Measurements from ENCODE around the gene FAM20C. TPM values are rescaled to one million over a fixed set of nuclear protein-coding genes. Genes with fewer than 3 reads are reported as not detected.

FAM20C gene
- total RNA-seq (2022) (34.0 and 37.6 TPM in 2 replicates), Bru-seq, nascent RNA (percentile 54 among the genes with signal in this experiment), BruChase-seq, experiment 1, labeled RNA remaining after a 2-hour chase (percentile 57 among the genes with signal in this experiment), BruChase-seq, experiment 2, labeled RNA remaining after a 6-hour chase (percentile 67 among the genes with signal in this experiment)
- long read RNA-seq, transcript FAM20C-201 (10 exons, 2,751 nt) = major isoform, 11 of 20 reads
- long read RNA-seq, partial matches to known transcripts = 5 of 20 reads
- long read RNA-seq, other reads (novel, unspliced or antisense) = 4 of 20 reads

- Mint-ChIP-seq H3K27me3 (ENCODE audit: insufficient read depth, unreplicated experiment) (no peaks in the 10 kb centered on the region), H3K36me3 (ENCODE audit: insufficient read depth, unreplicated experiment) (no peaks in the 10 kb centered on the region), H3K4me3 (ENCODE audit: unreplicated experiment) (peak within 1 kb of the TSS; percentile 77), H3K27ac (ENCODE audit: unreplicated experiment) (no peak within 1 kb of the TSS), H3K9me3 (ENCODE audit: unreplicated experiment) (no peaks in the 10 kb centered on the region), H3K4me1 (ENCODE audit: low read depth, unreplicated experiment) (peaks cover 16% of the 10 kb centered on the region)
- CTCF ChIA-PET = interaction anchor here (0.6 to 1.0 kb wide), 3 partner anchors 8 to 21 kb away, joined by 3 to 5 read pairs (median 3); no protein-coding TSS in a partner anchor
- Histone ChIP-seq H3K4me3 (ENCODE audit: low read depth, low read length) (peak within 1 kb of the TSS; percentile 79), H3K4me1 (peaks cover 16% of the 10 kb centered on the region), H3K9me3 (no peaks in the 10 kb centered on the region), H3K36me3 (ENCODE audit: control insufficient read depth, insufficient read depth, low read length) (peaks cover 3% of the 10 kb centered on the region), H3K27me3 (replicated peaks; ENCODE audit: control insufficient read depth, insufficient read depth, low read length) (no peaks in the 10 kb centered on the region)
- intact Hi-C loops (cut with micrococcal nuclease; ENCODE audit: unreplicated experiment) = loop anchor here (1.0 kb wide), 1 partner anchor 43 kb away; no protein-coding TSS in a partner anchor
- no TSS peak for BruUV-seq (replicated peaks)
- DNase-seq = peak; percentile 63 to 80
- POLR2A ChIA-PET = interaction anchor here (0.6 to 1.0 kb wide), 3 partner anchors 14 to 193 kb away, joined by 5 to 8 read pairs (median 6); no protein-coding TSS in a partner anchor
- TF ChIP-seq, protein P1, sequence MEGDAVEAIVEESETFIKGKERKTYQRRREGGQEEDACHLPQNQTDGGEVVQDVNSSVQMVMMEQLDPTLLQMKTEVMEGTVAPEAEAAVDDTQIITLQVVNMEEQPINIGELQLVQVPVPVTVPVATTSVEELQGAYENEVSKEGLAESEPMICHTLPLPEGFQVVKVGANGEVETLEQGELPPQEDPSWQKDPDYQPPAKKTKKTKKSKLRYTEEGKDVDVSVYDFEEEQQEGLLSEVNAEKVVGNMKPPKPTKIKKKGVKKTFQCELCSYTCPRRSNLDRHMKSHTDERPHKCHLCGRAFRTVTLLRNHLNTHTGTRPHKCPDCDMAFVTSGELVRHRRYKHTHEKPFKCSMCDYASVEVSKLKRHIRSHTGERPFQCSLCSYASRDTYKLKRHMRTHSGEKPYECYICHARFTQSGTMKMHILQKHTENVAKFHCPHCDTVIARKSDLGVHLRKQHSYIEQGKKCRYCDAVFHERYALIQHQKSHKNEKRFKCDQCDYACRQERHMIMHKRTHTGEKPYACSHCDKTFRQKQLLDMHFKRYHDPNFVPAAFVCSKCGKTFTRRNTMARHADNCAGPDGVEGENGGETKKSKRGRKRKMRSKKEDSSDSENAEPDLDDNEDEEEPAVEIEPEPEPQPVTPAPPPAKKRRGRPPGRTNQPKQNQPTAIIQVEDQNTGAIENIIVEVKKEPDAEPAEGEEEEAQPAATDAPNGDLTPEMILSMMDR (IDR thresholded peaks at IDR 0.05; ENCODE audit: insufficient read depth in 1 of 2, low read depth in 1 of 2, low read length in 1 of 2, severe bottlenecking in 1 of 2, unreplicated experiment in 1 of 2) = no peak
These were observed at the start of gene FAM20C for GRCh38 chr7:191981-192649. Gene FAM20C, plus strand, starts transcription at chr7:192571. Its CDS starts 629 bp downstream, at chr7:193200.

DNA sequence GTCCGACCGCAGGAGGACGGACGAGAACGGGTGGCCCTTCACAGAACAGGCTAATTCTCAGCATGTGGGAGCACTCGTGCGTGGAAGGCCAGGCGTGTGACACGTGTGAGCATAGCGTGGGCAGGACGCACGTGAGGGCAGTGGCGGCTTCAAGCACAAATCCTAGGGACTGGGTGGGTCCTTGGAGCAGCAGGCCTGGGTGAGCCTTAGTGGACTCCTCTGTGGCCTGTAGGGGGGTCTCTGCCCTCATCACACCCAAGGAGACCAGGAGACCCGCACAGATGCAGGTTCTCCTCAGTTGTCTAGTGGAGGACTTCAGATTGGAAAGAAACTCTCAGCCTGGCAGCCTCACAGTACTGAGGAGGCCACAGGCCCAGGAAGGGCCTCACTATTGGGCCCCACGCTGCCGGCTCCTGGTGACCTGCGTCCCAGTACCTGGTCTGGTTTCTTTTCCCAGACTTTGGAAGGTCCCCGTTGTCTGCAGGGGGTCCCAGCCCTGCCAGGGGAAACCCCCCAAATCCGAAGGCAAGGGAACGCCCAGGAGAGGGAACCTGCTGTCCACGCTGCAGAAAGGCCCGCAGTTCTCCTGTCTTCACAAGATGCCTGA, 49.1 kb upstream of the FAM20C start:
- intact Hi-C loops (cut with micrococcal nuclease; ENCODE audit: unreplicated experiment) = no loop called here
- Mint-ChIP-seq H3K4me1 (ENCODE audit: low read depth, unreplicated experiment) (no peaks in the 10 kb centered on the region), H3K27me3 (ENCODE audit: insufficient read depth, unreplicated experiment) (peaks cover 4% of the 10 kb centered on the region), H3K4me3 (ENCODE audit: unreplicated experiment) (no peak overlapping the region), H3K9me3 (ENCODE audit: unreplicated experiment) (no peaks in the 10 kb centered on the region), H3K27ac (ENCODE audit: unreplicated experiment) (no peak overlapping the region), H3K36me3 (ENCODE audit: insufficient read depth, unreplicated experiment) (no peaks in the 10 kb centered on the region)
- Histone ChIP-seq H3K9me3 (no peaks in the 10 kb centered on the region), H3K4me3 (ENCODE audit: low read depth, low read length) (no peak overlapping the region), H3K36me3 (ENCODE audit: control insufficient read depth, insufficient read depth, low read length) (no peaks in the 10 kb centered on the region), H3K4me1 (no peaks in the 10 kb centered on the region), H3K27me3 (replicated peaks; ENCODE audit: control insufficient read depth, insufficient read depth, low read length) (no peaks in the 10 kb centered on the region)
- ChIA-PET CTCF (no interaction called here), POLR2A (no interaction called here)
- BruUV-seq (replicated peaks) = no TSS peak
- TF ChIP-seq, protein P1 (IDR thresholded peaks at IDR 0.05; ENCODE audit: insufficient read depth in 1 of 2, low read depth in 1 of 2, low read length in 1 of 2, severe bottlenecking in 1 of 2, unreplicated experiment in 1 of 2) = no peak
- DNase-seq = no peak

DNA sequence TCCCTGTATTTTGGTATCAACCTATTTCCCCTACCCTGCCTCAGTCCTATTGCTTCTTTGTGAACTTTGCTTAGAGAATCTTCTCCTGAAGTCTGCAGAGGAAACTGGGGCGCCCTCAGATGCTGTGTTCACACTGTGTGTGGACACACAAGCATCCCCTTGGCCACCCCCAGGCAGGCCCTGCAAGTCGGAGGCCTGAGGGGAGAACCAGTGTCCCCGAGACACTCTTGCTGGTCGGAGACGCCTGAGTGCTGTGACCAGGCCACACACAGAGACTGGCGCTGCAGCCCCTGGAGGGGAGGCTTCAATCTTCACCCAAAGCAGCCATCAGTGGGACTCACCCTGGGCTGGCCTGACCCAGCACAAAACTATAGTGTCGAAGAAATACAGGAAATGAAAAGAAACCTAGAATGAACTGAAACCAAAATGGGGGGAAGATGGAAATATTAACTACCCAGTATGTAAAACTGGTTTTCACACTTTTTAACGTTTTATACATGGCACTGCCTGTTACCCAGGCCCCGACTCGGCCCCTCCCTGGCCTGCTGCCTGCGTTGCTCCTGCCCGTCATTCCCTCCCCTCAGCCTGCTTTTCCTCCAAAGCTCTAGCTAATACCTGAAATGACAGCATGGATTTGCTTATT, 48.4 kb upstream of the FAM20C start:
- POLR2A ChIA-PET = no interaction called here

More for the DNA sequence above, 48.4 kb upstream of the FAM20C start:
- Histone ChIP-seq H3K27me3 (replicated peaks; ENCODE audit: control insufficient read depth, insufficient read depth, low read length) (no peaks in the 10 kb centered on the region), H3K36me3 (ENCODE audit: control insufficient read depth, insufficient read depth, low read length) (no peaks in the 10 kb centered on the region), H3K4me3 (ENCODE audit: low read depth, low read length) (no peak overlapping the region), H3K9me3 (no peaks in the 10 kb centered on the region), H3K4me1 (0 out of 2 replicates have a peak, but pooled peaks cover 4% of the 10 kb centered on the region)
- no peak overlapping the region for H3K27ac Mint-ChIP-seq (ENCODE audit: unreplicated experiment)
- no peaks in the 10 kb centered on the region for H3K4me1 Mint-ChIP-seq (ENCODE audit: low read depth, unreplicated experiment)
- intact Hi-C loops (cut with micrococcal nuclease; ENCODE audit: unreplicated experiment) = no loop called here
- H3K4me3 Mint-ChIP-seq (ENCODE audit: unreplicated experiment) = no peak overlapping the region
- no peaks in the 10 kb centered on the region for H3K27me3 Mint-ChIP-seq (ENCODE audit: insufficient read depth, unreplicated experiment)
- TF ChIP-seq, protein P1 (IDR thresholded peaks at IDR 0.05; ENCODE audit: insufficient read depth in 1 of 2, low read depth in 1 of 2, low read length in 1 of 2, severe bottlenecking in 1 of 2, unreplicated experiment in 1 of 2) = no peak
- no peak for DNase-seq
- no TSS peak for BruUV-seq (replicated peaks)
- peaks cover 2% of the 10 kb centered on the region for H3K36me3 Mint-ChIP-seq (ENCODE audit: insufficient read depth, unreplicated experiment)
- CTCF ChIA-PET = no interaction called here
- H3K9me3 Mint-ChIP-seq (ENCODE audit: unreplicated experiment) = no peaks in the 10 kb centered on the region

Measured in Caco-2 (cell line).